Trophoblast cell (in vitro differentiated cells and primary cell): ENCODE data around the gene ERVFRD-1.
A peak's percentile ranks its signal among the peaks of the same experiment; 100 is the strongest.
"Not testable (repeated sequence)": the region's sequence is repeated elsewhere in the genome, so short reads cannot be mapped to it uniquely, and the experiment has no call there.

Experiments used
- DNase-seq, 2 donors: peaks; one replicate each; pipeline ENCODE4 v3.0.0-alpha.2; 2016
- H2AFZ ChIP-seq: 2 replicates; pipeline ENCODE4 v1.6.1; 2013; ENCODE audit warnings: low read length, moderate library complexity, mild to moderate bottlenecking; ENCODE audit not compliant: insufficient read depth, poor library complexity
- H2AK5ac ChIP-seq: 2 replicates; pipeline ENCODE4 v1.6.1; 2013; ENCODE audit warnings: mild to moderate bottlenecking, low read length
- H2BK120ac ChIP-seq: 2 replicates; pipeline ENCODE4 v1.6.1; 2013; ENCODE audit warnings: low read length, mild to moderate bottlenecking, moderate library complexity; ENCODE audit not compliant: insufficient read depth, poor library complexity
- H2BK12ac ChIP-seq: 2 replicates; pipeline ENCODE4 v1.6.1; 2013; ENCODE audit warnings: mild to moderate bottlenecking, low read length, moderate library complexity
- H2BK5ac ChIP-seq: 2 replicates; pipeline ENCODE4 v1.6.1; 2013; ENCODE audit warnings: low read length, low read depth, moderate library complexity, mild to moderate bottlenecking; ENCODE audit not compliant: poor library complexity
- H3K14ac ChIP-seq: 2 replicates; pipeline ENCODE4 v1.6.1; 2013; ENCODE audit warnings: mild to moderate bottlenecking, low read length
- H3K18ac ChIP-seq: 2 replicates; pipeline ENCODE4 v1.6.1; 2013; ENCODE audit warnings: mild to moderate bottlenecking, low read length
- H3K23ac ChIP-seq: 2 replicates; pipeline ENCODE4 v1.6.1; 2013; ENCODE audit warnings: low read length
- H3K27ac ChIP-seq: 2 replicates; pipeline ENCODE4 v1.5.1; 2013; ENCODE audit warnings: low read depth, mild to moderate bottlenecking, inconsistent platforms, low read length, moderate library complexity
- H3K27me3 ChIP-seq: 2 replicates; pipeline ENCODE4 v1.6.1; 2013; ENCODE audit warnings: inconsistent platforms, mild to moderate bottlenecking, low read length, moderate library complexity; ENCODE audit not compliant: insufficient read depth
- H3K36me3 ChIP-seq, 2 experiments: 1 replicate in 1 of 2; 2 replicates in 1 of 2; pipeline ENCODE4 v1.6.1; 2013; ENCODE audit warnings: low read length in 2 of 2, mild to moderate bottlenecking in 2 of 2, moderate library complexity in 1 of 2; ENCODE audit not compliant: insufficient read depth in 2 of 2, control insufficient read depth in 1 of 2
- H3K4ac ChIP-seq: 2 replicates; pipeline ENCODE4 v1.6.1; 2013; ENCODE audit warnings: low read depth, mild to moderate bottlenecking, low read length, moderate library complexity
- H3K4me1 ChIP-seq, 2 experiments: 1 replicate in 1 of 2; 2 replicates in 1 of 2; pipeline ENCODE4 v1.6.1; 2013; ENCODE audit warnings: low read length in 2 of 2, mild to moderate bottlenecking in 2 of 2, moderate library complexity in 1 of 2; ENCODE audit not compliant: insufficient read depth in 2 of 2, control insufficient read depth in 1 of 2
- H3K4me2 ChIP-seq: 2 replicates; pipeline ENCODE4 v1.6.1; 2013; ENCODE audit warnings: inconsistent platforms, mild to moderate bottlenecking, low read length, moderate library complexity
- H3K4me3 ChIP-seq: 2 replicates; pipeline ENCODE4 v1.5.1; 2013; ENCODE audit warnings: mild to moderate bottlenecking, low read depth, low read length, inconsistent platforms
- H3K79me1 ChIP-seq: one replicate; pipeline ENCODE4 v1.6.1; 2013; ENCODE audit warnings: low read length
- H3K79me2 ChIP-seq: 2 replicates; pipeline ENCODE4 v1.6.1; 2013; ENCODE audit warnings: low read length, mild to moderate bottlenecking; ENCODE audit not compliant: control insufficient read depth, insufficient read depth, poor library complexity
- H3K9ac ChIP-seq: 2 replicates; pipeline ENCODE4 v1.6.1; 2013; ENCODE audit warnings: mild to moderate bottlenecking, low read length
- H3K9me3 ChIP-seq: 2 replicates; pipeline ENCODE4 v1.6.1; 2013; ENCODE audit warnings: low read depth, mild to moderate bottlenecking, control low read depth, inconsistent platforms, low read length; ENCODE audit not compliant: insufficient read depth
- H4K12ac ChIP-seq: 2 replicates; pipeline ENCODE4 v1.6.1; 2013; ENCODE audit warnings: low read depth, mild to moderate bottlenecking, low read length, moderate library complexity
- H4K8ac ChIP-seq: 2 replicates; pipeline ENCODE4 v1.6.1; 2013; ENCODE audit warnings: low read depth, mild to moderate bottlenecking, low read length, moderate library complexity
- H4K91ac ChIP-seq: one replicate; pipeline ENCODE4 v1.6.1; 2013; ENCODE audit warnings: low read depth, mild to moderate bottlenecking, low read length, moderate library complexity
- WGBS: extraction: QIAGEN DNeasy Blood & Tissue Kit; methylation state at CpG from one replicate; pipeline ENCODE4 v1.1.7; 2013; ENCODE audit warnings: missing lambda C conversion rate; ENCODE audit not compliant: insufficient read length, insufficient coverage; ENCODE audit errors: extremely low coverage; 5-methylcytosine and 5-hydroxymethylcytosine counted together

Gene ERVFRD-1

DNA sequence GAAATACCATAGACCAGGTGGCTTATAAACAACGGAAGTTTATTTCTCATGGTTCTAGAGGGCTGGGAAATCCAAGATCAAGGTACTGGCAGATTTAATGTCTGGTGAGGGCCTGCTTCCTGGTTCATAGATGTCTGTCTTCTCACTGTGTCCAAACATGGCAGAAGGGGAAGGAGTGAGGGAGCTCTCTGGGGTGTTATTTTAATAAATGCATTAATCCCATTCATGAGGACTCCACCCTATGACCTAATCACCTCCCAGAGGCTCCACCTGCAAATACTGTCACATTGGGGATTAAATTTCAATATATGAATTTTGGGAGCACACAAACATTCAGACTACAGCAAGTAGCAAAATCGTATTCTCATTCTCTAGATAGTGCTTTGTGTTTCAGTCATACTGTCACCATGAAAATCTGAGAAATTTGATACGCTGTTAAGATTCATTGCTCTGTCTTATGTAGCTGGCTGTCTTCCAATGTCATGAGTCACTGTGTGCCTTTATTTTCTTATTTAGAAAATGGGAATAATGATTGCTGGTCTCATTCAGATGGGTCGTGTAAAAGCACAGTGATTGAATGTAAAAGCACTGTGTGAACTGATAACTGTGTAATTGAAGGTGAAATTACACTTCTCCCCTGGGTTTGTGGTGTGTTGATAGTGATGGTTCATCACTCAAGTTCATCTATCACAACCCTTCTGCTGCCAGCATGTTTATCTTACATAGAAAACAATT lies 8.9 kb upstream of the ERVFRD-1 start:
- no peak overlapping the region for H3K14ac ChIP-seq
- no peak overlapping the region for H2BK120ac ChIP-seq
- H3K23ac ChIP-seq: no peak overlapping the region
- H3K9me3 ChIP-seq: no peaks in the 10 kb centered on the region
- no peak overlapping the region for H3K9ac ChIP-seq
- H3K27me3 ChIP-seq: no peaks in the 10 kb centered on the region
- H3K79me1 ChIP-seq: no peaks in the 10 kb centered on the region
- no peaks in the 10 kb centered on the region for H3K79me2 ChIP-seq
- no peak overlapping the region for H3K4ac ChIP-seq
- H2BK5ac ChIP-seq: no peak overlapping the region
- no peak overlapping the region for H4K12ac ChIP-seq
- peaks cover 0 to 2% of the 10 kb centered on the region in 2 experiments for H3K36me3 ChIP-seq
- H3K27ac ChIP-seq: no peak overlapping the region
- no CpG with 5 or more reads among the region's 4 CpGs for WGBS
- no peak overlapping the region for H3K18ac ChIP-seq
- H2BK12ac ChIP-seq: no peak overlapping the region
- H4K8ac ChIP-seq: no peak overlapping the region
- no peak overlapping the region for H3K4me3 ChIP-seq
- H2AFZ ChIP-seq: no peak overlapping the region
- H2AK5ac ChIP-seq: no peak overlapping the region
- no peak overlapping the region for H4K91ac ChIP-seq
- no peak overlapping the region for H3K4me2 ChIP-seq
- peaks cover 4 to 6% of the 10 kb centered on the region in 2 experiments for H3K4me1 ChIP-seq
- DNase-seq: no peak

GRCh38 chr6:11115808-11116536 lies 4.4 kb upstream of the ERVFRD-1 start:
- not testable (repeated sequence) for H3K14ac ChIP-seq, H3K36me3 ChIP-seq, H4K8ac ChIP-seq, H3K79me2 ChIP-seq, H2BK5ac ChIP-seq, H3K9me3 ChIP-seq, H4K12ac ChIP-seq, H2AFZ ChIP-seq, H3K79me1 ChIP-seq, H3K27me3 ChIP-seq, H2AK5ac ChIP-seq, H3K23ac ChIP-seq, H2BK12ac ChIP-seq, H3K4me2 ChIP-seq, H3K4me3 ChIP-seq, H3K9ac ChIP-seq, H2BK120ac ChIP-seq, H3K27ac ChIP-seq, H3K18ac ChIP-seq
- peak overlapping the region; percentile 46 for H3K4ac ChIP-seq
- no CpG with 5 or more reads among the region's 11 CpGs for WGBS
- peak overlapping the region; percentile 37 for H4K91ac ChIP-seq
- peaks cover 11 to 15% of the 10 kb centered on the region in 2 experiments for H3K4me1 ChIP-seq
- DNase-seq: peak in 1 of 2 donors; percentile 53

DNA sequence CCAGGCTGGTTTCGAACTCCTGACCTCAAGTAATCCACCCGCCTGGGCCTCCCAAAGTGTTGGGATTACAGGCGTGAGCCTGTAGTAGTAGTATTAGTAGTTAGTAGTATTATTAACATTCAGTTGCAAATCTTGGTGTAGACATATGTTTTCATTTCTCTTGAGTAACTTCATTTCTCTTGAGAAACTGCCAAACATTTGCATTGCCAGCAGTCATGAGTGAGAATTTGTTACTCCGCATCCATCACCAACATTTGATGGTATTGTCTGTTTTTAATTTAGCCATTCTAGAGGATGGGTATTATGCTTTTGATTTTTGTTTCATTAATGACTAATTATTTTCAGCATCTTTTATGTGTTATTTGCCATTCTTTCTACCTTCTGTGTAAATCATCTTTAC lies 1.5 kb upstream of the ERVFRD-1 start:
- Histone ChIP-seq H4K91ac (no peak overlapping the region), H3K36me3 (no peaks in the 10 kb centered on the region), H3K4me1 (peaks cover 15 to 19% of the 10 kb centered on the region in 2 experiments), H3K4ac (no peak overlapping the region), H3K14ac (no peak overlapping the region), H3K79me1 (peaks cover 2% of the 10 kb centered on the region), H3K4me3 (no peak overlapping the region), H4K8ac (no peak overlapping the region), H2BK12ac (no peak overlapping the region), H3K9ac (no peak overlapping the region), H4K12ac (no peak overlapping the region), H2AK5ac (no peak overlapping the region), H3K4me2 (no peak overlapping the region), H3K23ac (no peak overlapping the region), H3K27ac (no peak overlapping the region), H2BK5ac (no peak overlapping the region), H3K18ac (no peak overlapping the region), H3K27me3 (no peaks in the 10 kb centered on the region), H3K9me3 (no peaks in the 10 kb centered on the region), H3K79me2 (peaks cover 7% of the 10 kb centered on the region), H2AFZ (no peak overlapping the region), H2BK120ac (no peak overlapping the region)
- WGBS: no CpG with 5 or more reads among the region's 4 CpGs
- no peak for DNase-seq

- Histone ChIP-seq H3K9me3 (no peaks in the 10 kb centered on the region), H3K36me3 (no peaks in the 10 kb centered on the region), H3K4me2 (peak overlapping the region; percentile 28), H3K4ac (no peak overlapping the region), H3K79me1 (peaks cover 2% of the 10 kb centered on the region), H3K27ac (peak overlapping the region; percentile 62), H2BK12ac (no peak overlapping the region), H3K18ac (no peak overlapping the region), H4K12ac (no peak overlapping the region), H3K9ac (no peak overlapping the region), H3K14ac (no peak overlapping the region), H4K91ac (peak overlapping the region; percentile 49), H3K79me2 (peaks cover 8% of the 10 kb centered on the region), H3K27me3 (no peaks in the 10 kb centered on the region), H3K4me3 (no peak overlapping the region), H2AK5ac (no peak overlapping the region), H2BK120ac (no peak overlapping the region), H3K23ac (no peak overlapping the region), H2BK5ac (peak overlapping the region; percentile 41), H4K8ac (no peak overlapping the region), H2AFZ (no peak overlapping the region), H3K4me1 (peaks cover 15 to 19% of the 10 kb centered on the region in 2 experiments)
- DNase-seq: peak; percentile 67 to 86
- WGBS: no CpG with 5 or more reads among the region's 9 CpGs
These were observed 378 bp upstream of the ERVFRD-1 start for GRCh38 chr6:11111769-11112437.
